DND-41 (cell line): ENCODE measurements around the gene MIPOL1.

Source experiments
- ATAC-seq: fragments of 200-7000 bp; cut with Tn5 transposase; 3 replicates; pipeline ENCODE4 v1.9.1; 2021; ENCODE audit warnings: low read depth; ENCODE audit not compliant: insufficient read depth
- DNase-seq: peaks from one replicate; pipeline ENCODE4 v3.0.0-alpha.2; 2020
- H2AFZ ChIP-seq: 2 replicates; pipeline ENCODE4 v1.6.0; 2012; ENCODE audit warnings: low read depth, low read length
- H3K27ac ChIP-seq: 2 replicates; pipeline ENCODE4 v1.5.1; 2012; ENCODE audit warnings: low read length, inconsistent platforms
- H3K27me3 ChIP-seq: fragments of 200-600 bp; sonication (generic); 2 replicates; pipeline ENCODE4 v1.6.0; 2012; ENCODE audit warnings: low read length, mild to moderate bottlenecking, inconsistent platforms; ENCODE audit not compliant: insufficient read depth, poor library complexity
- H3K36me3 ChIP-seq: 2 replicates; pipeline ENCODE4 v1.5.1; 2012; ENCODE audit warnings: low read length, inconsistent platforms; ENCODE audit not compliant: insufficient read depth
- H3K4me1 ChIP-seq: 2 replicates; pipeline ENCODE4 v1.5.1; 2012; ENCODE audit warnings: mild to moderate bottlenecking, low read length; ENCODE audit not compliant: insufficient read depth
- H3K4me2 ChIP-seq: 2 replicates; pipeline ENCODE4 v1.6.0; 2012; ENCODE audit warnings: mild to moderate bottlenecking, moderate library complexity, low read length, inconsistent platforms; ENCODE audit not compliant: insufficient read depth
- H3K4me3 ChIP-seq, 2 experiments: fragments of 200-600 bp in 1 of 2; shearing (Covaris generic) in 1 of 2; 2 replicates each; pipeline ENCODE4 v1.5.1; 2012 to 2016; ENCODE audit warnings: inconsistent platforms in 2 of 2, low read length in 2 of 2, mild to moderate bottlenecking in 2 of 2, low read depth in 1 of 2, moderate library complexity in 1 of 2
- H3K79me2 ChIP-seq: 2 replicates; pipeline ENCODE4 v1.6.0; 2012; ENCODE audit warnings: low read length, inconsistent platforms; ENCODE audit not compliant: insufficient read depth
- H3K9ac ChIP-seq: 2 replicates; pipeline ENCODE4 v1.6.0; 2012; ENCODE audit warnings: low read depth, mild to moderate bottlenecking, inconsistent platforms, low read length, moderate library complexity
- H3K9me3 ChIP-seq: 2 replicates; pipeline ENCODE4 v1.5.1; 2012; ENCODE audit warnings: low read length, moderate library complexity, mild to moderate bottlenecking, inconsistent platforms; ENCODE audit not compliant: insufficient read depth, severe bottlenecking
- H4K20me1 ChIP-seq: 2 replicates; pipeline ENCODE4 v1.6.0; 2012; ENCODE audit warnings: low read length; ENCODE audit not compliant: insufficient read depth
- CTCF ChIP-seq: IDR thresholded peaks from 2 replicates; pipeline ENCODE4 v1.5.1; 2012; ENCODE audit warnings: borderline replicate concordance, low read length, moderate library complexity, mild to moderate bottlenecking; ENCODE audit not compliant: poor library complexity, severe bottlenecking; ENCODE audit errors: extremely low read depth
- EZH2 ChIP-seq: IDR thresholded peaks from 3 replicates; pipeline ENCODE4 v1.6.1; 2012; ENCODE audit warnings: borderline replicate concordance, low read depth, mild to moderate bottlenecking, moderate library complexity, low read length, inconsistent platforms; ENCODE audit not compliant: severe bottlenecking

The MIPOL1 gene

GRCh38 chr14:37237094-37237493 lies 39.4 kb downstream of the MIPOL1 start:
- H3K36me3 ChIP-seq, result no peaks in the 10 kb centered on the region
- no peak for ATAC-seq

DNA sequence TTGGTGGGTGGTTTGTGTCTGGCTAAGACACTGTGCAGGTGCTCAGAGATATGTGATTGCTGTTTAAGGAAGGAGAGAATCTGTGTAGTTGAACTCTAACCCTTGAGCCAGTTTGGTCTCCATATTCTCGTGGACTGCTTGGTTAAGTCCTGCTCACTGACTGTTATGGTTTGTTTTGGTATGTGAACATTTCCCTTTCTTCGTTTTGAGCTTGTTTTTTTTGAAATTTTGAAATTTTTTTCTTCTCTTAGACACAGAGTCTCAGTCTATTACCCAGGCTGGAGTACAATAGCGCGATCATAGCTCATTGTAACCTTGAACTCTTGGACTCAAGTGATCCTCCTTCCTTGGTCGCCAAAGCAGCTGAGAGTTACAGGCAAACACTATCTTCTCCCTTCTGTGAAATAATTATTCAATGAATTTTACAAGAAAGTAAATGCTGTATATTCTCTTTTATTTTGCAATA lies 40.0 kb downstream of the MIPOL1 start:
- Histone ChIP-seq H4K20me1 (no peaks in the 10 kb centered on the region), H3K9ac (no peak overlapping the region), H3K27ac (no peak overlapping the region), H2AFZ (no peak overlapping the region), H3K27me3 (peaks cover 2% of the 10 kb centered on the region), H3K4me1 (no peaks in the 10 kb centered on the region), H3K4me2 (no peak overlapping the region), H3K4me3 (no peak overlapping the region), H3K36me3 (no peaks in the 10 kb centered on the region), H3K79me2 (no peaks in the 10 kb centered on the region), H3K9me3 (no peaks in the 10 kb centered on the region)
- ATAC-seq (no peak), DNase-seq (no peak)
- no peak for TF ChIP-seq CTCF
- no peak for TF ChIP-seq EZH2

More at GRCh38 chr14:37237094-37237493, 39.4 kb downstream of the MIPOL1 start:
- Histone ChIP-seq H3K4me3 (no peak overlapping the region), H3K4me2 (no peak overlapping the region), H3K79me2 (no peaks in the 10 kb centered on the region), H3K9ac (no peak overlapping the region), H2AFZ (no peak overlapping the region), H3K27me3 (no peaks in the 10 kb centered on the region), H3K27ac (no peak overlapping the region), H3K4me1 (no peaks in the 10 kb centered on the region), H4K20me1 (no peaks in the 10 kb centered on the region), H3K9me3 (no peaks in the 10 kb centered on the region)
- DNase-seq, result no peak
- TF ChIP-seq EZH2, result no peak
- no peak for TF ChIP-seq CTCF

DNA sequence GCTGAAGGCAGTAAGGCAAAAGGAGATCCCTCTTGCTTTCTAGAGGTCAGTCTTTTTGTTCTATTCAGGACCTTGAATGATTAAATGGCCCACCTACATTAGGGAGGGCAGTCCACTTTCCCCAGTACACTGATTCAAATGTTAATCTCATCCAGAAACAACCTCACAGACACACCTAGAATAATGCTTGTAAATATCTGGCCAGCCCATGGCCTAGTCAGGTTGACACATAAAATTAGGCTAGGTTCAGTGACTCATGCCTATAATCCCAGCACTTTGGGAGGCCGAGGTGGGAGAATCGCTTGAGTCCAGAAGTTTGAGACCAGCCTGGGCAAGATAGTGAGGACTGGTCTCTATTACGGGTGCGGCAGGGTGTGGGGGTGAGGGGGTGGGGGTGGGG lies 43.5 kb downstream of the MIPOL1 start:
- no peak for ATAC-seq
- no peak overlapping the region for H3K4me2 ChIP-seq

More for the DNA sequence above, 43.5 kb downstream of the MIPOL1 start:
- Histone ChIP-seq H3K79me2 (no peaks in the 10 kb centered on the region), H3K9me3 (no peaks in the 10 kb centered on the region), H3K36me3 (no peaks in the 10 kb centered on the region), H3K9ac (no peak overlapping the region), H3K4me1 (no peaks in the 10 kb centered on the region), H2AFZ (no peak overlapping the region), H3K27me3 (peaks cover 2% of the 10 kb centered on the region), H3K4me3 (no peak overlapping the region), H3K27ac (no peak overlapping the region), H4K20me1 (no peaks in the 10 kb centered on the region)
- TF ChIP-seq CTCF (no peak), EZH2 (no peak)
- no peak for DNase-seq
